ENCODE data around the gene C21orf91. TPM values are rescaled to one million over a fixed set of nuclear protein-coding genes. Genes with fewer than 3 reads are reported as not detected.

C21orf91 gene
- total RNA-seq, 1 experiment from 2014 or later, result 49.2 TPM

GRCh38 chr21:17768840-17769446 lies 50.2 kb downstream of the C21orf91 start:
- Histone ChIP-seq H2BK5ac (ENCODE audit: insufficient read length, low read length) (no peak overlapping the region), H3K4me1 (ENCODE audit: insufficient read depth, low read length) (no peaks in the 10 kb centered on the region), H3K27ac (ENCODE audit: insufficient read length, low read depth, low read length) (no peak overlapping the region), H3K4ac (ENCODE audit: low read depth, low read length) (no peak overlapping the region), H3K23me2 (ENCODE audit: insufficient read length, low read depth, low read length, poor library complexity, severe bottlenecking) (no peaks in the 10 kb centered on the region), H3K4me2 (ENCODE audit: insufficient read depth, insufficient read length, low read length) (no peak overlapping the region), H3T11ph (ENCODE audit: low read length) (no peak overlapping the region), H2BK12ac (ENCODE audit: insufficient read length, low read depth, low read length) (no peak overlapping the region), H3K27me3 (ENCODE audit: insufficient read depth, low read length) (no peaks in the 10 kb centered on the region), H3K56ac (ENCODE audit: insufficient read length, low read depth, low read length) (no peak overlapping the region), H2AFZ (ENCODE audit: low read length) (no peak overlapping the region), H4K5ac (ENCODE audit: insufficient read length, low read depth, low read length) (no peak overlapping the region), H2AK5ac (ENCODE audit: insufficient read length, low read length) (no peak overlapping the region), H3K18ac (ENCODE audit: insufficient read length, low read depth, low read length) (no peak overlapping the region), H2BK15ac (ENCODE audit: low read depth, low read length) (no peak overlapping the region), H3K14ac (ENCODE audit: insufficient read depth, low read length) (no peak overlapping the region), H3K23ac (ENCODE audit: insufficient read length, low read depth, low read length) (no peak overlapping the region), H3K79me2 (ENCODE audit: insufficient read depth, low read length) (no peaks in the 10 kb centered on the region), H3K9ac (ENCODE audit: extremely low read depth, insufficient read length, low read length) (no peak overlapping the region), H4K91ac (ENCODE audit: insufficient read length, low read depth, low read length) (no peak overlapping the region), H3K9me3 (ENCODE audit: control insufficient read depth, low read depth, low read length) (no peaks in the 10 kb centered on the region), H3K79me1 (ENCODE audit: insufficient read depth, low read depth, low read length, poor library complexity, severe bottlenecking) (no peaks in the 10 kb centered on the region), H4K20me1 (ENCODE audit: control insufficient read depth, insufficient read depth, insufficient read length) (no peaks in the 10 kb centered on the region), H4K8ac (replicated peaks; ENCODE audit: insufficient read length, low read depth, low read length) (no peak overlapping the region), H2BK20ac (ENCODE audit: low read depth, low read length, poor library complexity, severe bottlenecking) (no peak overlapping the region), H2BK120ac (ENCODE audit: low read depth, low read length, poor library complexity, severe bottlenecking) (no peak overlapping the region)
- TF ChIP-seq, protein P1, sequence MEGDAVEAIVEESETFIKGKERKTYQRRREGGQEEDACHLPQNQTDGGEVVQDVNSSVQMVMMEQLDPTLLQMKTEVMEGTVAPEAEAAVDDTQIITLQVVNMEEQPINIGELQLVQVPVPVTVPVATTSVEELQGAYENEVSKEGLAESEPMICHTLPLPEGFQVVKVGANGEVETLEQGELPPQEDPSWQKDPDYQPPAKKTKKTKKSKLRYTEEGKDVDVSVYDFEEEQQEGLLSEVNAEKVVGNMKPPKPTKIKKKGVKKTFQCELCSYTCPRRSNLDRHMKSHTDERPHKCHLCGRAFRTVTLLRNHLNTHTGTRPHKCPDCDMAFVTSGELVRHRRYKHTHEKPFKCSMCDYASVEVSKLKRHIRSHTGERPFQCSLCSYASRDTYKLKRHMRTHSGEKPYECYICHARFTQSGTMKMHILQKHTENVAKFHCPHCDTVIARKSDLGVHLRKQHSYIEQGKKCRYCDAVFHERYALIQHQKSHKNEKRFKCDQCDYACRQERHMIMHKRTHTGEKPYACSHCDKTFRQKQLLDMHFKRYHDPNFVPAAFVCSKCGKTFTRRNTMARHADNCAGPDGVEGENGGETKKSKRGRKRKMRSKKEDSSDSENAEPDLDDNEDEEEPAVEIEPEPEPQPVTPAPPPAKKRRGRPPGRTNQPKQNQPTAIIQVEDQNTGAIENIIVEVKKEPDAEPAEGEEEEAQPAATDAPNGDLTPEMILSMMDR (conservative IDR thresholded peaks at IDR 0.05), result no peak
- Mint-ChIP-seq H3K27me3 (ENCODE audit: low read depth) (no peaks in the 10 kb centered on the region), H3K27ac (no peak overlapping the region), H3K4me1 (peaks cover 8 to 9% of the 10 kb centered on the region in 2 experiments), H3K4me3 (no peak overlapping the region), H3K36me3 (ENCODE audit: insufficient read depth in 1 of 3, low read depth in 3 of 3) (peaks cover 4 to 14% (median 4%) of the 10 kb centered on the region in 3 experiments; a peak in 3 of 7 replicates), H3K9me3 (peaks cover 24 to 27% of the 10 kb centered on the region in 2 experiments)
- WGBS (ENCODE audit: extremely low coverage, insufficient read length, low lambda C conversion rate), result no CpG with 5 or more reads among the region's 3 CpGs
- no peak for DNase-seq

Measured in H9 (cell line).